PC-3 (cell line): Measurements from ENCODE around the gene MEGF10. TPM values are rescaled to one million over a fixed set of nuclear protein-coding genes. Genes with fewer than 3 reads are reported as not detected.

Experiments used
- ATAC-seq: fragments of 200-7000 bp; cut with Tn5 transposase; 2 replicates; pipeline ENCODE4 v1.9.1; 2020; ENCODE audit warnings: mild to moderate bottlenecking, moderate library complexity
- BruUV-seq: library from RNA; stranded (reverse); fragments of 400-500 nt; replicated peaks from 2 replicates; lab custom pipeline; 2021; lab: Mats Ljungman, UMichigan
- CTCF ChIA-PET: fragments of 300-600 bp; sonication (Branson Sonifier 250); formaldehyde crosslinking; loops from one replicate; lab custom pipeline; 2022; ENCODE audit warnings: antibody characterized with exemption; lab: Charles Lee
- POLR2A ChIA-PET: fragments of 300-600 bp; sonication (Branson Sonifier 250); formaldehyde crosslinking; loops from one replicate; lab custom pipeline; 2022; ENCODE audit warnings: antibody characterized with exemption; ENCODE audit not compliant: unreplicated experiment; lab: Charles Lee
- DNase-seq: peaks from one replicate; pipeline ENCODE4 v3.0.0-alpha.2; 2015
- H2AFZ ChIP-seq: fragments of 300-600 bp; sonication (generic); 2 replicates; pipeline ENCODE4 v1.6.0; 2016; ENCODE audit warnings: antibody characterized with exemption, low read length
- H3F3A ChIP-seq: fragments of 300-600 bp; sonication (generic); one replicate; pipeline ENCODE4 v1.6.0; 2017; ENCODE audit warnings: antibody characterized with exemption, low read length, control low read depth, mild to moderate bottlenecking; ENCODE audit not compliant: unreplicated experiment
- H3K27ac ChIP-seq: fragments of 300-600 bp; sonication (generic); 2 replicates; pipeline ENCODE4 v1.5.1; 2016; ENCODE audit warnings: mild to moderate bottlenecking, low read length
- H3K27me3 ChIP-seq: fragments of 300-600 bp; sonication (generic); 2 replicates; pipeline ENCODE4 v1.6.1; 2016; ENCODE audit warnings: low read length, mixed read lengths
- H3K36me3 ChIP-seq: fragments of 300-600 bp; sonication (generic); 2 replicates; pipeline ENCODE4 v1.6.1; 2016; ENCODE audit warnings: low read depth, mixed run types, low read length, mixed read lengths
- H3K4me1 ChIP-seq: fragments of 300-600 bp; sonication (generic); 2 replicates; pipeline ENCODE4 v1.5.1; 2016; ENCODE audit warnings: low read length; ENCODE audit not compliant: insufficient read depth
- H3K4me2 ChIP-seq: fragments of 300-600 bp; sonication (generic); 2 replicates; pipeline ENCODE4 v1.6.0; 2016; ENCODE audit warnings: low read length
- H3K4me3 ChIP-seq: fragments of 300-600 bp; sonication (generic); 2 replicates; pipeline ENCODE4 v1.5.1; 2016; ENCODE audit warnings: mild to moderate bottlenecking, low read length, mixed read lengths
- H3K79me2 ChIP-seq: fragments of 300-600 bp; sonication (generic); 2 replicates; pipeline ENCODE4 v1.6.1; 2017; ENCODE audit warnings: low read length, mixed read lengths
- H3K9ac ChIP-seq: fragments of 300-600 bp; sonication (generic); 2 replicates; pipeline ENCODE4 v1.6.0; 2016; ENCODE audit warnings: mild to moderate bottlenecking, low read length
- H3K9me2 ChIP-seq: fragments of 300-600 bp; sonication (generic); replicated peaks from 2 replicates; pipeline ENCODE4 v1.6.1; 2016; ENCODE audit warnings: mixed run types, low read length, mixed read lengths
- H3K9me3 ChIP-seq: fragments of 300-600 bp; sonication (generic); 2 replicates; pipeline ENCODE4 v1.6.1; 2016; ENCODE audit warnings: low read length, mixed read lengths
- H4K20me1 ChIP-seq: fragments of 300-600 bp; sonication (generic); 2 replicates; pipeline ENCODE4 v1.6.1; 2016; ENCODE audit warnings: low read length, mixed read lengths
- EZH2 ChIP-seq: fragments of 300-600 bp; sonication (generic); IDR thresholded peaks from one replicate; pipeline ENCODE4 v1.6.1; 2017; ENCODE audit warnings: antibody characterized with exemption, mild to moderate bottlenecking, low read length; ENCODE audit not compliant: unreplicated experiment
- EZH2phosphoT487 ChIP-seq: fragments of 300-600 bp; sonication (generic); IDR thresholded peaks from 2 replicates; pipeline ENCODE4 v1.6.1; 2018; ENCODE audit warnings: mild to moderate bottlenecking, antibody characterized with exemption, low read length, borderline replicate concordance
- intact Hi-C: fragments of 100-400 bp; cut with micrococcal nuclease; formaldehyde crosslinking; loops from 2 replicates; pipeline ENCODE4 v1.9.0; 2023
- total RNA-seq: library from RNA; depleted of rRNA; stranded (reverse); fragments of >200 nt; gene quantifications from 2 replicates; pipeline ENCODE4 v1.2.3, GENCODE V29; 2014
- TF ChIP-seq, protein P1 (sequence below): fragments of 300-600 bp; sonication (generic); conservative IDR thresholded peaks from 2 replicates; pipeline ENCODE4 v1.5.1; 2017; ENCODE audit warnings: antibody characterized with exemption, low read depth, mild to moderate bottlenecking, low read length

MEGF10 gene
- total RNA-seq, 1 experiment from 2014 or later: not detected

GRCh38 chr5:127415034-127415433, 124.4 kb downstream of the MEGF10 start:
- no peaks in the 10 kb centered on the region for H3K9me3 ChIP-seq
- no peaks in the 10 kb centered on the region for H4K20me1 ChIP-seq
- H3K9ac ChIP-seq: no peak overlapping the region
- DNase-seq (no peak), ATAC-seq (no peak)
- intact Hi-C loops: no loop called here
- ChIA-PET CTCF (no interaction called here), POLR2A (no interaction called here)
- no peak overlapping the region for H3K4me3 ChIP-seq
- H3K79me2 ChIP-seq: no peaks in the 10 kb centered on the region
- no peaks in the 10 kb centered on the region for H3K9me2 ChIP-seq
- H3K36me3 ChIP-seq: no peaks in the 10 kb centered on the region
- no peak overlapping the region for H3K27ac ChIP-seq
- peaks cover 45% of the 10 kb centered on the region for H3K27me3 ChIP-seq
- H3K4me2 ChIP-seq: no peak overlapping the region
- BruUV-seq: no TSS peak
- TF ChIP-seq, protein P1, sequence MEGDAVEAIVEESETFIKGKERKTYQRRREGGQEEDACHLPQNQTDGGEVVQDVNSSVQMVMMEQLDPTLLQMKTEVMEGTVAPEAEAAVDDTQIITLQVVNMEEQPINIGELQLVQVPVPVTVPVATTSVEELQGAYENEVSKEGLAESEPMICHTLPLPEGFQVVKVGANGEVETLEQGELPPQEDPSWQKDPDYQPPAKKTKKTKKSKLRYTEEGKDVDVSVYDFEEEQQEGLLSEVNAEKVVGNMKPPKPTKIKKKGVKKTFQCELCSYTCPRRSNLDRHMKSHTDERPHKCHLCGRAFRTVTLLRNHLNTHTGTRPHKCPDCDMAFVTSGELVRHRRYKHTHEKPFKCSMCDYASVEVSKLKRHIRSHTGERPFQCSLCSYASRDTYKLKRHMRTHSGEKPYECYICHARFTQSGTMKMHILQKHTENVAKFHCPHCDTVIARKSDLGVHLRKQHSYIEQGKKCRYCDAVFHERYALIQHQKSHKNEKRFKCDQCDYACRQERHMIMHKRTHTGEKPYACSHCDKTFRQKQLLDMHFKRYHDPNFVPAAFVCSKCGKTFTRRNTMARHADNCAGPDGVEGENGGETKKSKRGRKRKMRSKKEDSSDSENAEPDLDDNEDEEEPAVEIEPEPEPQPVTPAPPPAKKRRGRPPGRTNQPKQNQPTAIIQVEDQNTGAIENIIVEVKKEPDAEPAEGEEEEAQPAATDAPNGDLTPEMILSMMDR: no peak
- TF ChIP-seq EZH2: no peak
- TF ChIP-seq EZH2phosphoT487: no peak
- no peaks in the 10 kb centered on the region for H3K4me1 ChIP-seq
- no peaks in the 10 kb centered on the region for H3F3A ChIP-seq
- H2AFZ ChIP-seq: no peak overlapping the region

- Histone ChIP-seq H4K20me1 (no peaks in the 10 kb centered on the region), H2AFZ (no peak overlapping the region), H3K36me3 (no peaks in the 10 kb centered on the region), H3K4me1 (no peaks in the 10 kb centered on the region), H3K27ac (no peak overlapping the region), H3K9me2 (no peaks in the 10 kb centered on the region), H3K4me2 (no peak overlapping the region), H3K4me3 (no peak overlapping the region), H3F3A (no peaks in the 10 kb centered on the region), H3K9ac (no peak overlapping the region), H3K27me3 (peaks cover 31% of the 10 kb centered on the region), H3K9me3 (no peaks in the 10 kb centered on the region), H3K79me2 (no peaks in the 10 kb centered on the region)
- no TSS peak for BruUV-seq
- ChIA-PET POLR2A (no interaction called here), CTCF (no interaction called here)
- no peak for DNase-seq
- intact Hi-C loops: no loop called here
- no peak for ATAC-seq
- TF ChIP-seq, protein P1: no peak
- TF ChIP-seq EZH2: no peak
- no peak for TF ChIP-seq EZH2phosphoT487
These were observed 126.3 kb downstream of the MEGF10 start for GRCh38 chr5:127416906-127417305.

DNA sequence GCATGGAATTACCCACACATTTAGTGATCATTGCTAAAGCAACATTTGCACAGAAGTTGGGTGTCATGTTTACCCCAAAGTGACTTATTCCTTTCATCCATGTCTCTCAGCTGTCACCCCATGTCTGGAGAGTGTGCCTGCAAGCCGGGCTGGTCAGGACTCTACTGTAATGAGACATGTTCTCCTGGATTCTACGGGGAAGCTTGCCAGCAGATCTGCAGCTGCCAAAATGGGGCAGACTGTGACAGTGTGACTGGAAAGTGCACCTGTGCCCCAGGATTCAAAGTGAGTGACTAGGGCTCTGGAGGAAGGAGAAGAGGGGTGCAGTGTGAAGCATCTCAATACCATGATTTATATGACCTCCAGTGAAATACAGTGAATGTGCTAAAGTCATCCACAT, 126.9 kb downstream of the MEGF10 start:
- Histone ChIP-seq H3K4me2 (no peak overlapping the region), H3F3A (no peaks in the 10 kb centered on the region), H3K4me3 (no peak overlapping the region), H3K27ac (no peak overlapping the region), H2AFZ (no peak overlapping the region), H3K9me2 (no peaks in the 10 kb centered on the region), H3K9me3 (no peaks in the 10 kb centered on the region), H3K79me2 (no peaks in the 10 kb centered on the region), H3K27me3 (peaks cover 29% of the 10 kb centered on the region), H4K20me1 (no peaks in the 10 kb centered on the region), H3K9ac (no peak overlapping the region), H3K4me1 (no peaks in the 10 kb centered on the region), H3K36me3 (no peaks in the 10 kb centered on the region)
- no peak for TF ChIP-seq EZH2
- TF ChIP-seq, protein P1: no peak
- no peak for TF ChIP-seq EZH2phosphoT487
- no TSS peak for BruUV-seq
- ATAC-seq (no peak), DNase-seq (no peak)
- CTCF ChIA-PET: no interaction called here
- POLR2A ChIA-PET: no interaction called here
- intact Hi-C loops: no loop called here
